PC-9 (cell line): Measurements from ENCODE around the gene PDE6C.

Experiments used
- CTCF ChIP-seq: fragments of 200-600 bp; sonication (generic); conservative IDR thresholded peaks from 2 replicates; pipeline ENCODE4 v1.6.1; 2017; ENCODE audit warnings: mixed run types, antibody characterized with exemption, mild to moderate bottlenecking, moderate library complexity
- EZH2 ChIP-seq: fragments of 200-600 bp; sonication (generic); IDR thresholded peaks from 2 replicates; pipeline ENCODE4 v1.8.0; 2017; ENCODE audit warnings: antibody characterized with exemption, low read depth

- TF ChIP-seq CTCF (no peak), EZH2 (no peak)
Observed at GRCh38 chr10:93595378-93596161, 16.8 kb upstream of the PDE6C start.
